ENCODE data around the gene OPCML. TPM values are rescaled to one million over a fixed set of nuclear protein-coding genes. Genes with fewer than 3 reads are reported as not detected.

The OPCML gene
- total RNA-seq, 3 donors from 2014 or later (not counting 1 experiment from before 2014, with no cell fraction given), result not detected

DNA sequence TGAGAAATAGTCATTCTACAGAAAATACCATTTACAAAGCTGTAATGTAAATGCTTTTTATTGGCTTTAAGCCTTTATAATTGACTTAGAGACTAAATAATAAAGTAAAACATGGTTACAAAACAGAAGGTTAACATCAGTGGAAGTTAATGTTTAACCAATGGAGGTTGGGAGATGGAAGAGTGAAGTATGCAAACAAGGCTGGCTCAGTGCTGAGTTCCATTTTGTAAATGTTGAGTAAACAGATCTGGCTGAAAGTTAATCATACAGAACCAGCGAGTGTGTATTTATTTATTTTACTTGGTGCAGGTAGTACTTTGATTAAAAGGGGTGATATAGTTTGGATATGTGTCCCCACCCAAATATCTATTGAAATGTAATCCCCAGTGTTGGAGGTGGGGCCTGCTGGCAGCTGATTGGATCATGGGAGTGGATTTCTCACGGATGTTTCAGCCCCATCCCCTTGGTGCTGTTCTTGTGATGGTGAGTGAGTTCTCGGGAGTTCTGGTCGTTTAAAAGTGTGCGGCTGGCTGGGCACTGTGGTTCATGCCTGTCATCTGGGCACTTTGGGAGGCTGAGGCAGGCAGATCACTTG, 827.4 kb downstream of the OPCML start:
- TF ChIP-seq, protein P1, sequence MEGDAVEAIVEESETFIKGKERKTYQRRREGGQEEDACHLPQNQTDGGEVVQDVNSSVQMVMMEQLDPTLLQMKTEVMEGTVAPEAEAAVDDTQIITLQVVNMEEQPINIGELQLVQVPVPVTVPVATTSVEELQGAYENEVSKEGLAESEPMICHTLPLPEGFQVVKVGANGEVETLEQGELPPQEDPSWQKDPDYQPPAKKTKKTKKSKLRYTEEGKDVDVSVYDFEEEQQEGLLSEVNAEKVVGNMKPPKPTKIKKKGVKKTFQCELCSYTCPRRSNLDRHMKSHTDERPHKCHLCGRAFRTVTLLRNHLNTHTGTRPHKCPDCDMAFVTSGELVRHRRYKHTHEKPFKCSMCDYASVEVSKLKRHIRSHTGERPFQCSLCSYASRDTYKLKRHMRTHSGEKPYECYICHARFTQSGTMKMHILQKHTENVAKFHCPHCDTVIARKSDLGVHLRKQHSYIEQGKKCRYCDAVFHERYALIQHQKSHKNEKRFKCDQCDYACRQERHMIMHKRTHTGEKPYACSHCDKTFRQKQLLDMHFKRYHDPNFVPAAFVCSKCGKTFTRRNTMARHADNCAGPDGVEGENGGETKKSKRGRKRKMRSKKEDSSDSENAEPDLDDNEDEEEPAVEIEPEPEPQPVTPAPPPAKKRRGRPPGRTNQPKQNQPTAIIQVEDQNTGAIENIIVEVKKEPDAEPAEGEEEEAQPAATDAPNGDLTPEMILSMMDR (IDR thresholded peaks at IDR 0.05), result no peak
- 84% methylated on average over 5 of the region's 5 CpGs for WGBS (ENCODE audit: insufficient coverage)
- DNase-seq (no peak), ATAC-seq (no peak)
- H3K36me3 Mint-ChIP-seq, result peaks cover 10% of the 10 kb centered on the region
- intact Hi-C loops (cut with micrococcal nuclease), result no loop called here
- H3K4me1 Mint-ChIP-seq, result no peaks in the 10 kb centered on the region
- no peaks in the 10 kb centered on the region for H3K27me3 Mint-ChIP-seq (ENCODE audit: low read depth in 2 of 2)
- Histone ChIP-seq H3K4me1 (ENCODE audit: control insufficient read depth, insufficient read depth, low read length) (no peaks in the 10 kb centered on the region), H3K9me3 (ENCODE audit: control insufficient read depth, insufficient read depth, low read length) (peaks cover 2% of the 10 kb centered on the region), H3K27ac (ENCODE audit: low read length) (no peak overlapping the region), H3K36me3 (ENCODE audit: control insufficient read depth, insufficient read depth, low read length) (no peaks in the 10 kb centered on the region), H3K4me3 (ENCODE audit: low read length) (no peak overlapping the region), H3K27me3 (ENCODE audit: control insufficient read depth, insufficient read depth, low read length) (no peaks in the 10 kb centered on the region)
- peaks cover 11 to 28% of the 10 kb centered on the region in 2 donors for H3K9me3 Mint-ChIP-seq
- H3K4me3 Mint-ChIP-seq, result no peak overlapping the region
- no peak overlapping the region for H3K27ac Mint-ChIP-seq

DNA sequence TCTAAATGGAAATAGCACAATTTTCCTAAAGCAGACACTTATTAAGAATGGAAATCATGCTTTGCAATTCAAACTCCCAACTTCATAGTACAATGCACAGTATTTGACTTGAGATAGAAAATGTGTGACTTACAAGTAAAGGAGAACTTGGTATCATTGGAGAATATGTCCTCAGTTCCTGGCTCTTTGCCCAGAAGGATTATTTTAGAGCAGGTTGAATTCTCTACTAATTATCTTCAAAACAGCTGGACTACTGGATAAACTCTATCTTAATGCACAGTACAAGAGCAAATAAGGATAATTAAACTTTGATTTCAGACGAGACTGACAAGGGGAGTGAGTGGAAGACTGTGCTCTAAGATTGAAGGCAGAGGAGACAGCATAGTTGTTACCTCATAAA, 839.4 kb downstream of the OPCML start:
- TF ChIP-seq, protein P1 (IDR thresholded peaks at IDR 0.05), result no peak
- DNase-seq, result no peak
- WGBS (ENCODE audit: insufficient coverage), result no CpG with 5 or more reads among the region's 1 CpG
- no peaks in the 10 kb centered on the region for H3K4me1 Mint-ChIP-seq
- H3K27me3 ChIP-seq (ENCODE audit: control insufficient read depth, insufficient read depth, low read length), result no peaks in the 10 kb centered on the region
- peaks cover 5 to 8% of the 10 kb centered on the region in 2 donors for H3K9me3 Mint-ChIP-seq
- no peak overlapping the region for H3K27ac ChIP-seq (ENCODE audit: low read length)
- no peaks in the 10 kb centered on the region for H3K27me3 Mint-ChIP-seq (ENCODE audit: low read depth in 2 of 2)
- no peak for ATAC-seq
- no peaks in the 10 kb centered on the region for H3K9me3 ChIP-seq (ENCODE audit: control insufficient read depth, insufficient read depth, low read length)
- H3K27ac Mint-ChIP-seq, result no peak overlapping the region
- H3K4me1 ChIP-seq (ENCODE audit: control insufficient read depth, insufficient read depth, low read length), result no peaks in the 10 kb centered on the region
- intact Hi-C loops (cut with micrococcal nuclease), result no loop called here
- no peak overlapping the region for H3K4me3 ChIP-seq (ENCODE audit: low read length)
- H3K4me3 Mint-ChIP-seq, result no peak overlapping the region
- H3K36me3 ChIP-seq (ENCODE audit: control insufficient read depth, insufficient read depth, low read length), result no peaks in the 10 kb centered on the region
- no peaks in the 10 kb centered on the region for H3K36me3 Mint-ChIP-seq

DNA sequence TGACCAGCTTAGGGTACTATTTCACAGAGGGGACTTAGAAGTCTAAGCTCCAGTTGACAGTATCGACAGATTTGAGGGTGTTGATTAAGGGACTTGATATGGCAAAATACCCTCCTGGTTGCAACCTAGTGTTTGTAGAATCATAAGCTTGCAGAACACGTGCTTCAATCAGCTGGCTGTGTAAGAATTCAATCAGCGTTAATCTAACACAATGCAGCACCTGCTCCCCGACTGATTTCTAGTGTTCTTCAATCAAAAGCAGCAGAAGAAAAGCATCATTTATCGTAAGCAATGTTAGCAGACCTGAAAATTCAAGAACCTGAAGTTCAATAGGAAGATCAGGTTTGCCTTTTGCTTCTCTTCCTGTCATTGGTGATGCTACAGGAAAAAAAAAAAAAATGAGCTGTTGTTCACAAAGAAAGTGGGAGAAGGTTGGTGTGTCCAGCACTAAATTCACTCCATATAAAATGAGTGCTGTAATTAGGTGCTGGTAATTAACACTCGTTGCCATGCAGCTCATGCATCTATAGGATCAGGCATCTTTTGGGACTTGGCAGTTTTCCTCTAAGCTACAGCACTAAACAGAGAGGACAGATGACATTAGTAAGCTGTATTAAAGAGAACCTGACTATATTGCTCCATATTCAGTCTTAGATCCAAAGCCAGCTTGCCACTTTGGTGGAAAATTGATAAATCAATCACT, 840.3 kb downstream of the OPCML start:
- H3K27me3 ChIP-seq (ENCODE audit: control insufficient read depth, insufficient read depth, low read length), result no peaks in the 10 kb centered on the region
- no peak overlapping the region for H3K27ac ChIP-seq (ENCODE audit: low read length)
- DNase-seq (no peak), ATAC-seq (no peak)
- H3K4me1 ChIP-seq (ENCODE audit: control insufficient read depth, insufficient read depth, low read length), result no peaks in the 10 kb centered on the region
- TF ChIP-seq, protein P1 (IDR thresholded peaks at IDR 0.05), result no peak
- Mint-ChIP-seq H3K27me3 (ENCODE audit: low read depth in 2 of 2) (no peaks in the 10 kb centered on the region), H3K9me3 (peaks cover 0 to 6% of the 10 kb centered on the region in 2 donors), H3K4me1 (no peaks in the 10 kb centered on the region), H3K27ac (no peak overlapping the region), H3K4me3 (no peak overlapping the region), H3K36me3 (no peaks in the 10 kb centered on the region)
- no peak overlapping the region for H3K4me3 ChIP-seq (ENCODE audit: low read length)
- H3K9me3 ChIP-seq (ENCODE audit: control insufficient read depth, insufficient read depth, low read length), result no peaks in the 10 kb centered on the region
- intact Hi-C loops (cut with micrococcal nuclease), result no loop called here
- H3K36me3 ChIP-seq (ENCODE audit: control insufficient read depth, insufficient read depth, low read length), result no peaks in the 10 kb centered on the region
- WGBS (ENCODE audit: insufficient coverage), result 88% methylated on average over 5 of the region's 6 CpGs

Measured in natural killer cell (primary cell).